Measurements from ENCODE around the gene DNAAF1.

Gene DNAAF1

GRCh38 chr16:84178892-84179611, 33.9 kb downstream of the DNAAF1 start:
- ChIA-PET POLR2A (interaction anchor here (0.6 kb wide), 1 partner anchor 13 kb away, joined by 3 read pairs; no protein-coding TSS in a partner anchor), CTCF (interaction anchor here (1.1 to 1.8 kb wide), 6 partner anchors 8 to 129 kb away, joined by 3 to 6 read pairs (median 3); no protein-coding TSS in a partner anchor)
- Histone ChIP-seq H3K27me3 (replicated peaks in 2 of 5; ENCODE audit: control insufficient read depth in 4 of 5, insufficient read depth in 5 of 5, low read length in 4 of 5) (peaks cover 0 to 16% (median 7%) of the 10 kb centered on the region in 5 experiments), H3K4me3 (ENCODE audit: control insufficient read depth in 1 of 7, extremely low read depth in 1 of 7, insufficient read depth in 4 of 7, low read depth in 2 of 7, low read length in 6 of 7) (no peak overlapping the region), H3K27ac (ENCODE audit: insufficient read depth in 1 of 2, low read depth in 1 of 2, low read length in 2 of 2, poor library complexity in 1 of 2, severe bottlenecking in 2 of 2) (no peak overlapping the region), H3K36me3 (ENCODE audit: control insufficient read depth in 4 of 4, insufficient read depth in 4 of 4, low read length in 3 of 4) (peaks cover 6 to 65% (median 46%) of the 10 kb centered on the region in 4 experiments), H3K4me1 (ENCODE audit: control extremely low read depth in 1 of 4, control insufficient read depth in 4 of 4, insufficient read depth in 4 of 4, low read length in 3 of 4) (peaks cover 0 to 4% (median 1%) of the 10 kb centered on the region in 4 experiments), H3K9me3 (ENCODE audit: control extremely low read depth in 1 of 5, control insufficient read depth in 4 of 5, insufficient read depth in 2 of 5, low read depth in 1 of 5, low read length in 4 of 5) (no peaks in the 10 kb centered on the region)
- DNase-seq: no peak
- 96% methylated on average over 24 of the region's 28 CpGs for WGBS (ENCODE audit: insufficient coverage)

DNA sequence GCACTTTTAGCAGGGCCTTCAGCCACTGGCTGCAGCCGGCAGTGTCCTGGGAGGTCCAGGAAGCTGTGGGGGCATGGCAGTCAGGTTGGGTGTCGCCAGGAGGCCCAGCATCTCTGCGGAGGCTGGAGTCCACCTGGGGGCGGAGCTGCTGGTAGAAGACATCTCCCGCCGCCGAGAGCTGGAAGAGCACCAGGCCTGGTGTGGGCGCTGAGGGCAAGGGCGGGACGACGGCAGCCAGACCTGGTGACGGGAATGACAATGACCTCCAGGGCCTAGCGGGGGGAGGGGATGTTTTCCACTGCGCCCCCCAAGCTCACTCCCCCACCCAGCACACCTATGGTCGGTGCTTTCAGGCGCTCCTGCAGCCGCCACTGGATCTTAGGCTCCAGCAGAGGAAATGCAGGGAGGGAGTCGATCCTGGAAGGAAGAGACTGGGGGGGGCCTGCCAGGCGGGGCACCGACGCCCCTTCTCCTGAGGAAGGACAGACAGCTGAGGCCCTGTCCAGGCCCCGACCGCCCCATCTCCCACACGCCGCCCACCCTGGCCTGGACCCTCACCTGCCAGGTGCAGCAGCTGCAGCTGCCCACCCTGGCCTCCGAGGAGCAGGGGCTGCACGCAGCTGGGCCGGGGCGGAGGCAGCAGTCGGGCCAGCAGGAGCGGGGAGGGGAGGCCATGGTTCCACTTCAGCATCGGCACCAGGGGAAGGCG, 34.7 kb downstream of the DNAAF1 start:
- ChIA-PET CTCF (interaction anchor here (1.1 to 1.8 kb wide), 5 partner anchors 9 to 128 kb away, joined by 3 to 6 read pairs (median 3); no protein-coding TSS in a partner anchor), POLR2A (no interaction called here)
- WGBS (ENCODE audit: insufficient coverage): 94% methylated on average over 20 of the region's 33 CpGs
- H3K4me3 ChIP-seq (ENCODE audit: control insufficient read depth in 1 of 7, extremely low read depth in 1 of 7, insufficient read depth in 4 of 7, low read depth in 2 of 7, low read length in 6 of 7): no peak overlapping the region
- peaks cover 0 to 4% (median 1%) of the 10 kb centered on the region in 4 experiments for H3K4me1 ChIP-seq (ENCODE audit: control extremely low read depth in 1 of 4, control insufficient read depth in 4 of 4, insufficient read depth in 4 of 4, low read length in 3 of 4)
- no peak for DNase-seq
- H3K27ac ChIP-seq (ENCODE audit: insufficient read depth in 1 of 2, low read depth in 1 of 2, low read length in 2 of 2, poor library complexity in 1 of 2, severe bottlenecking in 2 of 2): no peak overlapping the region
- no peaks in the 10 kb centered on the region for H3K9me3 ChIP-seq (ENCODE audit: control extremely low read depth in 1 of 5, control insufficient read depth in 4 of 5, insufficient read depth in 2 of 5, low read depth in 1 of 5, low read length in 4 of 5)
- peaks cover 0 to 8% (median 2%) of the 10 kb centered on the region in 5 experiments for H3K27me3 ChIP-seq (replicated peaks in 2 of 5; ENCODE audit: control insufficient read depth in 4 of 5, insufficient read depth in 5 of 5, low read length in 4 of 5)
- H3K36me3 ChIP-seq (ENCODE audit: control insufficient read depth in 4 of 4, insufficient read depth in 4 of 4, low read length in 3 of 4): peaks cover 11 to 72% (median 51%) of the 10 kb centered on the region in 4 experiments

DNA sequence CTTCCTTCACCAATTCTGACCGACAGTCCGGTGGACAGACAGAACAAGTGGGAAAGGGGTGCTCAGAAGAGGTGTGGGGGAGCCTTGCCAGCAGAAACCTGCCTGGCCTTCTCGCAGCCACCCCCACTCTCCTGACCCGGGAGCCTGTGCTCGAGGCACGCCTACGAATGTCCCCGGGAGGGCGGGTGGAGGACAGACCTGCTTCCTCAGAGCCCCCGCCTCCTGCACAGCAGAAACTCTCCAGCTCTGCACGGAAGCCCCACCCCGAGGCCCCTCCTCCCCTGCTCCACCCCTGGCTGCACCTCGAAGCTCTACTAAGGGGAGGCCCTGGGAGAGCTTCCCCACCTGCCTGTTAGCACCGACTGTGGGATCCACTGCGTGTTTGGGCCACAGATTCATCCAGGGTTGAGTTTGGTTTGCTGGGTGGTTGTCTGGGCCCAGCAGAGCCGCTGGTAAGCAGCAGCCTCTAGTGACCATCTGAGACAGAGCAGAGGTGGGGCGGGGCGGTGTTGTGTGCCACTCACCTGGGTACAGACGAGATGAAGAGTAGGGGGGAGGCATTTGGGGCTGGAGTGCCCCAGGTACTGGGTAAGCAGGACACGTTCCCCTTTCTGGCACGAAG, 35.5 kb downstream of the DNAAF1 start:
- H3K27ac ChIP-seq (ENCODE audit: insufficient read depth in 1 of 2, low read depth in 1 of 2, low read length in 2 of 2, poor library complexity in 1 of 2, severe bottlenecking in 2 of 2): no peak overlapping the region
- peaks cover 0 to 3% (median 2%) of the 10 kb centered on the region in 5 experiments for H3K27me3 ChIP-seq (replicated peaks in 2 of 5; ENCODE audit: control insufficient read depth in 4 of 5, insufficient read depth in 5 of 5, low read length in 4 of 5)
- no peak overlapping the region for H3K4me3 ChIP-seq (ENCODE audit: control insufficient read depth in 1 of 7, extremely low read depth in 1 of 7, insufficient read depth in 4 of 7, low read depth in 2 of 7, low read length in 6 of 7)
- ChIA-PET POLR2A (no interaction called here), CTCF (no interaction called here)
- WGBS (ENCODE audit: insufficient coverage): 95% methylated on average over 20 of the region's 21 CpGs
- H3K4me1 ChIP-seq (ENCODE audit: control extremely low read depth in 1 of 4, control insufficient read depth in 4 of 4, insufficient read depth in 4 of 4, low read length in 3 of 4): peaks cover 0 to 2% (median under 1%) of the 10 kb centered on the region in 4 experiments
- no peaks in the 10 kb centered on the region for H3K9me3 ChIP-seq (ENCODE audit: control extremely low read depth in 1 of 5, control insufficient read depth in 4 of 5, insufficient read depth in 2 of 5, low read depth in 1 of 5, low read length in 4 of 5)
- peaks cover 11 to 78% (median 55%) of the 10 kb centered on the region in 4 experiments for H3K36me3 ChIP-seq (ENCODE audit: control insufficient read depth in 4 of 4, insufficient read depth in 4 of 4, low read length in 3 of 4)
- no peak for DNase-seq

- no peak for DNase-seq
- Histone ChIP-seq H3K9me3 (ENCODE audit: control extremely low read depth in 1 of 5, control insufficient read depth in 4 of 5, insufficient read depth in 2 of 5, low read depth in 1 of 5, low read length in 4 of 5) (no peaks in the 10 kb centered on the region), H3K4me1 (ENCODE audit: control extremely low read depth in 1 of 4, control insufficient read depth in 4 of 4, insufficient read depth in 4 of 4, low read length in 3 of 4) (peaks cover 0 to 9% (median 7%) of the 10 kb centered on the region in 4 experiments), H3K27ac (ENCODE audit: insufficient read depth in 1 of 2, low read depth in 1 of 2, low read length in 2 of 2, poor library complexity in 1 of 2, severe bottlenecking in 2 of 2) (no peak overlapping the region), H3K36me3 (ENCODE audit: control insufficient read depth in 4 of 4, insufficient read depth in 4 of 4, low read length in 3 of 4) (peaks cover 11 to 78% (median 55%) of the 10 kb centered on the region in 4 experiments), H3K27me3 (replicated peaks in 2 of 5; ENCODE audit: control insufficient read depth in 4 of 5, insufficient read depth in 5 of 5, low read length in 4 of 5) (no peaks in the 10 kb centered on the region), H3K4me3 (ENCODE audit: control insufficient read depth in 1 of 7, extremely low read depth in 1 of 7, insufficient read depth in 4 of 7, low read depth in 2 of 7, low read length in 6 of 7) (no peak overlapping the region)
- ChIA-PET CTCF (interaction anchor here (0.6 kb wide), 1 partner anchor 442 kb away, joined by 3 read pairs; no protein-coding TSS in a partner anchor), POLR2A (no interaction called here)
- 98% methylated on average over 39 of the region's 41 CpGs for WGBS (ENCODE audit: insufficient coverage)
Measured at GRCh38 chr16:84181144-84181915, 36.2 kb downstream of the DNAAF1 start.

GRCh38 chr16:84182104-84182503, 37.0 kb downstream of the DNAAF1 start:
- Histone ChIP-seq H3K27ac (ENCODE audit: insufficient read depth in 1 of 2, low read depth in 1 of 2, low read length in 2 of 2, poor library complexity in 1 of 2, severe bottlenecking in 2 of 2) (no peak overlapping the region), H3K4me1 (ENCODE audit: control extremely low read depth in 1 of 4, control insufficient read depth in 4 of 4, insufficient read depth in 4 of 4, low read length in 3 of 4) (peaks cover 0 to 10% (median 8%) of the 10 kb centered on the region in 4 experiments), H3K4me3 (ENCODE audit: control insufficient read depth in 1 of 7, extremely low read depth in 1 of 7, insufficient read depth in 4 of 7, low read depth in 2 of 7, low read length in 6 of 7) (no peak overlapping the region), H3K9me3 (ENCODE audit: control extremely low read depth in 1 of 5, control insufficient read depth in 4 of 5, insufficient read depth in 2 of 5, low read depth in 1 of 5, low read length in 4 of 5) (no peaks in the 10 kb centered on the region), H3K36me3 (ENCODE audit: control insufficient read depth in 4 of 4, insufficient read depth in 4 of 4, low read length in 3 of 4) (peaks cover 11 to 76% (median 55%) of the 10 kb centered on the region in 4 experiments), H3K27me3 (replicated peaks in 2 of 5; ENCODE audit: control insufficient read depth in 4 of 5, insufficient read depth in 5 of 5, low read length in 4 of 5) (no peaks in the 10 kb centered on the region)
- ChIA-PET CTCF (interaction anchor here (1.0 to 1.2 kb wide), 2 partner anchors 25 to 65 kb away, joined by 3 read pairs; partner anchors contain the start of gene MBTPS1), POLR2A (no interaction called here)
- WGBS (ENCODE audit: insufficient coverage): over 99% methylated on average over 18 of the region's 18 CpGs
- no peak for DNase-seq

- 97% methylated on average over 25 of the region's 26 CpGs for WGBS (ENCODE audit: insufficient coverage)
- H3K9me3 ChIP-seq (ENCODE audit: control extremely low read depth in 1 of 5, control insufficient read depth in 4 of 5, insufficient read depth in 2 of 5, low read depth in 1 of 5, low read length in 4 of 5): no peaks in the 10 kb centered on the region
- no peak for DNase-seq
- ChIA-PET CTCF (interaction anchor here (1.0 to 1.9 kb wide), 4 partner anchors 7 to 94 kb away, joined by 3 to 6 read pairs (median 4); partner anchors contain the start of gene MBTPS1), POLR2A (no interaction called here)
- no peak overlapping the region for H3K4me3 ChIP-seq (ENCODE audit: control insufficient read depth in 1 of 7, extremely low read depth in 1 of 7, insufficient read depth in 4 of 7, low read depth in 2 of 7, low read length in 6 of 7)
- no peak overlapping the region for H3K27ac ChIP-seq (ENCODE audit: insufficient read depth in 1 of 2, low read depth in 1 of 2, low read length in 2 of 2, poor library complexity in 1 of 2, severe bottlenecking in 2 of 2)
- H3K27me3 ChIP-seq (replicated peaks in 2 of 5; ENCODE audit: control insufficient read depth in 4 of 5, insufficient read depth in 5 of 5, low read length in 4 of 5): no peaks in the 10 kb centered on the region
- peaks cover 0 to 10% (median 8%) of the 10 kb centered on the region in 4 experiments for H3K4me1 ChIP-seq (ENCODE audit: control extremely low read depth in 1 of 4, control insufficient read depth in 4 of 4, insufficient read depth in 4 of 4, low read length in 3 of 4)
- H3K36me3 ChIP-seq (ENCODE audit: control insufficient read depth in 4 of 4, insufficient read depth in 4 of 4, low read length in 3 of 4): peaks cover 11 to 72% (median 51%) of the 10 kb centered on the region in 4 experiments
Measured at GRCh38 chr16:84182680-84183571, 37.8 kb downstream of the DNAAF1 start.

Measured in common myeloid progenitor, CD34-positive (primary cell).